Endodermal cell (in vitro differentiated cells): ENCODE data around the gene CDC42SE2. TPM values are rescaled to one million over a fixed set of nuclear protein-coding genes. Genes with fewer than 3 reads are reported as not detected.

Source experiments
- DNase-seq: peaks from one replicate; pipeline ENCODE4 v3.0.0-alpha.2; 2017
- H3K27ac ChIP-seq: 2 replicates; pipeline ENCODE4 v1.5.1; 2013; ENCODE audit warnings: mild to moderate bottlenecking, low read depth, low read length, moderate library complexity
- H3K27me3 ChIP-seq: 2 replicates; pipeline ENCODE4 v1.6.1; 2013; ENCODE audit warnings: mild to moderate bottlenecking, low read length, moderate library complexity; ENCODE audit not compliant: insufficient read depth, control insufficient read depth, poor library complexity, severe bottlenecking
- H3K36me3 ChIP-seq: 2 replicates; pipeline ENCODE4 v1.7.0; 2013; ENCODE audit warnings: mild to moderate bottlenecking, low read length, moderate library complexity; ENCODE audit not compliant: control insufficient read depth, insufficient read depth
- H3K4me1 ChIP-seq: one replicate; pipeline ENCODE4 v1.7.0; 2013; ENCODE audit warnings: low read length; ENCODE audit not compliant: control insufficient read depth, insufficient read depth
- H3K4me3 ChIP-seq: 2 replicates; pipeline ENCODE4 v1.5.1; 2013; ENCODE audit warnings: mild to moderate bottlenecking, low read length, moderate library complexity
- H3K9ac ChIP-seq: 2 replicates; pipeline ENCODE4 v1.6.1; 2013; ENCODE audit warnings: mild to moderate bottlenecking, low read length, moderate library complexity; ENCODE audit not compliant: poor library complexity, severe bottlenecking; ENCODE audit errors: extremely low read depth
- H3K9me3 ChIP-seq: 2 replicates; pipeline ENCODE4 v1.6.1; 2013; ENCODE audit warnings: mild to moderate bottlenecking, low read length, moderate library complexity; ENCODE audit not compliant: control insufficient read depth
- H3K27ac Mint-ChIP-seq: 2 replicates; pipeline ENCODE4 v1.8.0; 2020; ENCODE audit warnings: mixed read lengths
- H3K27me3 Mint-ChIP-seq: 2 replicates; pipeline ENCODE4 v1.8.0; 2021; ENCODE audit warnings: mild to moderate bottlenecking, mixed read lengths; ENCODE audit not compliant: insufficient read depth
- H3K36me3 Mint-ChIP-seq: 2 replicates; pipeline ENCODE4 v1.8.0; 2020; ENCODE audit warnings: low read depth, mixed read lengths
- H3K4me1 Mint-ChIP-seq: 2 replicates; pipeline ENCODE4 v1.8.0; 2020; ENCODE audit warnings: mixed read lengths
- H3K4me3 Mint-ChIP-seq: 2 replicates; pipeline ENCODE4 v1.8.0; 2020; ENCODE audit warnings: mild to moderate bottlenecking, moderate library complexity, mixed read lengths
- H3K9me3 Mint-ChIP-seq: 2 replicates; pipeline ENCODE4 v1.8.0; 2020; ENCODE audit warnings: mild to moderate bottlenecking, mixed read lengths
- WGBS, 2 experiments: methylation state at CpG; one replicate each; pipeline versions ENCODE4 v1.1.5 to v1.1.7; 2013; ENCODE audit warnings: missing lambda C conversion rate in 2 of 2, mixed read lengths in 1 of 2; ENCODE audit not compliant: insufficient coverage in 1 of 2, insufficient read length in 1 of 2; 5-methylcytosine and 5-hydroxymethylcytosine counted together
- total RNA-seq, 2 donors: library from RNA; stranded (reverse); fragmentation: NEBNext Ultra II Directional in 1 of 2; extraction: Animal tissue kit (Norgen Biotek cat#: 25700) in 1 of 2; gene quantifications; 2 replicates in 1 of 2; 3 replicates in 1 of 2; pipeline ENCODE4 v1.2.1, GENCODE V29; 2021
- TF ChIP-seq, protein P1 (sequence below): fragments of 200-600 bp; sonication (generic); conservative IDR thresholded peaks from 2 replicates; pipeline ENCODE4 v1.5.0; 2021; ENCODE audit warnings: antibody characterized with exemption, mild to moderate bottlenecking

The CDC42SE2 gene
- total RNA-seq, 2 donors from 2014 or later, result 28.6 to 36.4 TPM

- DNase-seq, result no peak
Observed at GRCh38 chr5:131221888-131222287, 42.0 kb upstream of the CDC42SE2 start.

GRCh38 chr5:131222731-131223130 is 41.1 kb upstream of the CDC42SE2 start:
- H3K27ac Mint-ChIP-seq, result no peak overlapping the region
- H3K9me3 ChIP-seq, result no peaks in the 10 kb centered on the region
- H3K36me3 ChIP-seq, result no peaks in the 10 kb centered on the region
- H3K9ac ChIP-seq, result no peak overlapping the region
- H3K4me1 Mint-ChIP-seq, result no peaks in the 10 kb centered on the region
- TF ChIP-seq, protein P1, sequence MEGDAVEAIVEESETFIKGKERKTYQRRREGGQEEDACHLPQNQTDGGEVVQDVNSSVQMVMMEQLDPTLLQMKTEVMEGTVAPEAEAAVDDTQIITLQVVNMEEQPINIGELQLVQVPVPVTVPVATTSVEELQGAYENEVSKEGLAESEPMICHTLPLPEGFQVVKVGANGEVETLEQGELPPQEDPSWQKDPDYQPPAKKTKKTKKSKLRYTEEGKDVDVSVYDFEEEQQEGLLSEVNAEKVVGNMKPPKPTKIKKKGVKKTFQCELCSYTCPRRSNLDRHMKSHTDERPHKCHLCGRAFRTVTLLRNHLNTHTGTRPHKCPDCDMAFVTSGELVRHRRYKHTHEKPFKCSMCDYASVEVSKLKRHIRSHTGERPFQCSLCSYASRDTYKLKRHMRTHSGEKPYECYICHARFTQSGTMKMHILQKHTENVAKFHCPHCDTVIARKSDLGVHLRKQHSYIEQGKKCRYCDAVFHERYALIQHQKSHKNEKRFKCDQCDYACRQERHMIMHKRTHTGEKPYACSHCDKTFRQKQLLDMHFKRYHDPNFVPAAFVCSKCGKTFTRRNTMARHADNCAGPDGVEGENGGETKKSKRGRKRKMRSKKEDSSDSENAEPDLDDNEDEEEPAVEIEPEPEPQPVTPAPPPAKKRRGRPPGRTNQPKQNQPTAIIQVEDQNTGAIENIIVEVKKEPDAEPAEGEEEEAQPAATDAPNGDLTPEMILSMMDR, result no peak
- H3K4me3 Mint-ChIP-seq, result no peak overlapping the region
- no peak overlapping the region for H3K27ac ChIP-seq
- no peaks in the 10 kb centered on the region for H3K36me3 Mint-ChIP-seq
- H3K4me3 ChIP-seq, result no peak overlapping the region
- no peaks in the 10 kb centered on the region for H3K27me3 Mint-ChIP-seq
- H3K27me3 ChIP-seq, result no peaks in the 10 kb centered on the region
- no peaks in the 10 kb centered on the region for H3K9me3 Mint-ChIP-seq
- no peaks in the 10 kb centered on the region for H3K4me1 ChIP-seq
- no peak for DNase-seq

More at GRCh38 chr5:131221888-131222287, 42.0 kb upstream of the CDC42SE2 start:
- Histone ChIP-seq H3K9me3 (no peaks in the 10 kb centered on the region), H3K27me3 (no peaks in the 10 kb centered on the region), H3K4me3 (no peak overlapping the region), H3K4me1 (no peaks in the 10 kb centered on the region), H3K27ac (no peak overlapping the region), H3K36me3 (no peaks in the 10 kb centered on the region), H3K9ac (no peak overlapping the region)
- Mint-ChIP-seq H3K27me3 (no peaks in the 10 kb centered on the region), H3K4me1 (no peaks in the 10 kb centered on the region), H3K27ac (no peak overlapping the region), H3K4me3 (no peak overlapping the region), H3K9me3 (no peaks in the 10 kb centered on the region), H3K36me3 (no peaks in the 10 kb centered on the region)
- TF ChIP-seq, protein P1, result no peak

DNA sequence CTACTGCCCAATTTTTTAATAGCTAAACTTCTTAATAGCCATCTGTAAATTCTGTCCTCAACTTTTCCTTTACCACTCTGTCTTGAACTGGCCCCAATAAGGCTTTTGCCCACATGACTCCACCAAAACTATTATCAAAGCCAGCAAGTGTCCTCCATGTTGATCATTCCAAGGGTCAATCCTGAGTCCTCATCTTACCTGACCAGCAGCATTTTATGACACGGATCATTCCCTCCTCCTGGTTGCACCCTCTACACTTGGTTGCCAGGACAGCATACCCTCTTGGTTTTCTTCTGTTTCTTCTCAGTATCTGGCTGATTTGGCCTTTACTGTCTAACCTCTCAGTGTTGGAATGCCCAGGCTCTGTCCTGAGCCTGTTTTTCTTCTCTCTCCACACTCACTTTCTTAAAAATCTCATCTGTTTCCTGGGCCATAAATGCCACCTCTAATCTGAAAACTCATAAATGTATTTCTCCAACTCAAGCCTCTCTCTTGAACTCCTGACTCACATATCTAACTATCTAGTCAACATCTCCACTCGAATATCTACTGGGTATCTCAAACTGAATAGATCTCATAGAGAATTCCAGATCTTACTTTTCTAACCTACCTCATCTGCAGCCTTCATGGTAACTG is 40.0 kb upstream of the CDC42SE2 start:
- H3K27me3 Mint-ChIP-seq, result no peaks in the 10 kb centered on the region
- no peaks in the 10 kb centered on the region for H3K9me3 Mint-ChIP-seq

More for the DNA sequence above, 40.0 kb upstream of the CDC42SE2 start:
- DNase-seq, result no peak
- Histone ChIP-seq H3K4me3 (no peak overlapping the region), H3K27me3 (no peaks in the 10 kb centered on the region), H3K9me3 (no peaks in the 10 kb centered on the region), H3K36me3 (no peaks in the 10 kb centered on the region), H3K9ac (no peak overlapping the region), H3K4me1 (no peaks in the 10 kb centered on the region), H3K27ac (no peak overlapping the region)
- Mint-ChIP-seq H3K4me3 (no peak overlapping the region), H3K27ac (no peak overlapping the region), H3K4me1 (no peaks in the 10 kb centered on the region), H3K36me3 (no peaks in the 10 kb centered on the region)
- TF ChIP-seq, protein P1, result no peak
- WGBS, 2 experiments, result 91 to 93% methylated on average over 2 of the region's 2 CpGs
